Effector memory CD4-positive, alpha-beta T cell (primary cell): ENCODE measurements around the gene POM121C.
A peak's percentile ranks its signal among the peaks of the same experiment; 100 is the strongest.
"Not testable (repeated sequence)": the region's sequence is repeated elsewhere in the genome, so short reads cannot be mapped to it uniquely, and the experiment has no call there.

Experiments
- DNase-seq, 3 donors: peaks; one replicate each; pipeline ENCODE4 v3.0.0-alpha.2; 2020
- H3K27ac ChIP-seq: 2 replicates; pipeline ENCODE4 v1.7.0; 2013; ENCODE audit warnings: mild to moderate bottlenecking, low read length, moderate library complexity; ENCODE audit not compliant: insufficient read depth, poor library complexity, severe bottlenecking
- H3K27me3 ChIP-seq: replicated peaks from 2 replicates; pipeline ENCODE4 v1.7.0; 2013; ENCODE audit warnings: mild to moderate bottlenecking, low read length; ENCODE audit not compliant: insufficient read depth, control insufficient read depth, poor library complexity, severe bottlenecking
- H3K36me3 ChIP-seq: 2 replicates; pipeline ENCODE4 v1.7.0; 2013; ENCODE audit warnings: mild to moderate bottlenecking, low read length, moderate library complexity; ENCODE audit not compliant: control insufficient read depth, insufficient read depth
- H3K4me1 ChIP-seq: 2 replicates; pipeline ENCODE4 v1.7.0; 2013; ENCODE audit warnings: low read length, mild to moderate bottlenecking; ENCODE audit not compliant: control insufficient read depth, insufficient read depth, poor library complexity, severe bottlenecking
- H3K4me3 ChIP-seq: 2 replicates; pipeline ENCODE4 v1.7.0; 2013; ENCODE audit warnings: low read length, low read depth, mild to moderate bottlenecking; ENCODE audit not compliant: insufficient read depth, poor library complexity, severe bottlenecking
- H3K9me3 ChIP-seq: 2 replicates; pipeline ENCODE4 v1.7.0; 2013; ENCODE audit warnings: mild to moderate bottlenecking, low read length, moderate library complexity; ENCODE audit not compliant: control insufficient read depth
- total RNA-seq, 3 donors: gene quantifications; one replicate each; lab custom pipeline; 2026; lab: John Stamatoyannopoulos, UW

POM121C gene
- total RNA-seq: 38.6 to 57.3 (median 46.1) reads per million in 3 donors

GRCh38 chr7:75485979-75486643 is at the start of gene POM121C:
POM121C (minus strand) TSS chr7:75486299; CDS start chr7:75441496, 44,803 bp downstream.
- not testable (repeated sequence) for H3K36me3 ChIP-seq, H3K9me3 ChIP-seq, H3K27me3 ChIP-seq, H3K4me1 ChIP-seq
- peak; percentile 62 to 76 (median 72) for DNase-seq
- Histone ChIP-seq H3K27ac (peak within 1 kb of the TSS; percentile 68), H3K4me3 (peak within 1 kb of the TSS; percentile 80)

DNA sequence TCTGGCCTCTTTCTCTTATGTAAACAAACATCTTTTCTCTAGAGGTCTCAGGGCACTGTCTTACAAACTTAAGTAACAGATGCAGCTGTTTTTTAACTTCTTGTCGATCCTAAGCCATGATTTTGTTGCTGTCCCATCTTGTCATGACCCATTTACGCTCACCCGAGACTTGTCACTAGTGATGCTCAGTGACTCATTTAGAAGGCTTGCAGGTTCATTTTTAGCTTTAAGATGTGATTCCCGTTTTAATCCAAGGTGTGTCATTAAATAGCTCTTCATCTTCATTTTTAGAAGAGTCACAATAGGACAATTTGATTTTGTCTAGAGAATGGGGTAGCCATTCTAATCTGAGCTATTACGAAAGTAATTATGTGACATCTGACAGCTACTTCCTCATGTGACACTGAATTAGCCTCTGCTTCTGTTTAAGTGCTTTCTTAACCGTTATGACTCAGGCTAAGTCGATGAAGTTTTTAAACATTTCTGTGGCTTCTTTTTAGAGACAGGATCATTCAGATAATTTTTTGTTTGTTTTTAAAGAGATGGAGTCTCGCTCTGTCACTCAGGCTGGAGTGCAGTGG is 48.7 kb upstream of the POM121C start:
- Histone ChIP-seq H3K9me3 (no peaks in the 10 kb centered on the region), H3K4me3 (no peak overlapping the region), H3K27me3 (no peaks in the 10 kb centered on the region), H3K36me3 (no peaks in the 10 kb centered on the region), H3K27ac (no peak overlapping the region), H3K4me1 (no peaks in the 10 kb centered on the region)
- DNase-seq: no peak

DNA sequence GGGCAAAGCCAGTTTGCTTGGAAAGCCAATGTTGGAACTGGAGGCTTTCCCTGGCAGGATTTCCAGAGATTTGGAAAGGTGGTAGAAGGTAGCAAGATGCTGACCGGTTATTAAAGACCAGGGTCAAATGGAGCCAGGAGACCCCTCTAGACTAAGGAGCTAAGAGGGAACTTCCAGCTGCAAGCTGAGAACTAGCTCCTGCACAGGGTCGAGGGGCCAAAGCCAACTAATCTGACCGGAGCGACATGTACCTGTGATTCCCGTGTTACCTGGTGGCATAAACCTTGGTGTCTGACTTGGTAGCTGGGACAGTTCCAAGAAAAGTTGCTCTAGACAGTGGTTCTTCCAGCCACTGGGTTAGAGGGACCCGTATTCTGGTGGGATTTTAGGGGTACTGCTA is 47.8 kb upstream of the POM121C start:
- Histone ChIP-seq H3K36me3 (no peaks in the 10 kb centered on the region), H3K27ac (no peak overlapping the region)

GRCh38 chr7:75532639-75533038 is 46.5 kb upstream of the POM121C start:
- Histone ChIP-seq H3K4me1 (no peaks in the 10 kb centered on the region), H3K27me3 (no peaks in the 10 kb centered on the region), H3K27ac (no peak overlapping the region), H3K9me3 (no peaks in the 10 kb centered on the region), H3K4me3 (no peak overlapping the region), H3K36me3 (no peaks in the 10 kb centered on the region)
- no peak for DNase-seq

More for the DNA sequence above, 47.8 kb upstream of the POM121C start:
- no peak overlapping the region for H3K4me3 ChIP-seq
- no peaks in the 10 kb centered on the region for H3K4me1 ChIP-seq
- no peak for DNase-seq
- no peaks in the 10 kb centered on the region for H3K27me3 ChIP-seq
- no peaks in the 10 kb centered on the region for H3K9me3 ChIP-seq

GRCh38 chr7:75531359-75531821 is 45.3 kb upstream of the POM121C start:
- Histone ChIP-seq H3K36me3 (no peaks in the 10 kb centered on the region), H3K4me3 (no peak overlapping the region), H3K27me3 (no peaks in the 10 kb centered on the region), H3K27ac (no peak overlapping the region), H3K4me1 (peaks cover 4% of the 10 kb centered on the region), H3K9me3 (no peaks in the 10 kb centered on the region)
- no peak for DNase-seq

DNA sequence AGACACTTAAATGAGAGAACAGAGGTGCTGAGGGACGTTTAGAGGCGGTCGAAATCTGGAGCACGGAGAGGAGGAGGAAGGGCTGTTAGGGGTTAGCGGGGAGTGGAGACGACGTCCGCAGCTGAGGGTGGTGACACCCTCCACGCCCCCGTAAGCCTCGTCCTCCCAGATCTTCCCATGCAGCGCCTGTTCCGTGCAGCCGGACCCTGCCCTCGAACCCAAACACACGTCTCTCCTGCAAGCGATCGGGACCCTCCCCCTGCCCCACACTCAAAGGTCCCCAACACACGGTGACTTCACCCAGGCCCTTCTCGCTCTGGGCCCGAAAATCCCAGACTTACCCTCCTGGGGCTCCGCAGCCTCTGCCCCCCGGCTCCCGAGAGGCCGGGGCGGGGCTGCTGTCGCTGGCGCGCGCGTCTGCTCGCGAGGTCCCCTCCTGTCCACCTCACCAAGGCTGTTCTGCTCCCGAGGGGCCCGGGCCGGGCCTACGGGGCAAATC is 41.2 kb upstream of the POM121C start:
- peaks cover 10% of the 10 kb centered on the region for H3K36me3 ChIP-seq
- H3K4me1 ChIP-seq, DNase-seq, H3K27me3 ChIP-seq, H3K9me3 ChIP-seq: not testable (repeated sequence)
- peak overlapping the region; percentile 72 for H3K27ac ChIP-seq
- peak overlapping the region; percentile 87 for H3K4me3 ChIP-seq

DNA sequence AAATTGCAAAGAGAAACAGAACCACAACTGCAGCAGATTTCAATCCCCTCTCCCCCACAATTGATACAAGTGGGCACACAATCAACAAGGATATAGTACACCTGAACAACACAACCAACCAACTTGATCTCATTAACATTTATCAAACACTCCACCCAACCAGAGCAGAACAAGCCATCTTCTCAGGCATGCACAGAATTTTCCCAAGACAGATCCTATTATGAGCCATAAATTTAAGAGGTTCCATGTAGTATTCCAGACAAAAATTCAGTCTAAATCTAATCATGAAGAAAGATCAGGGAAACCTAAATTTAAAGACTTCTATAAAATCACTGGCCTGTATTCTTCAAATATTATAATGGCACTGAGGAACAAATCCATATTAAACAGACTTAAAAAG is 35.6 kb upstream of the POM121C start:
- not testable (repeated sequence) for H3K27me3 ChIP-seq, H3K4me1 ChIP-seq, H3K4me3 ChIP-seq, DNase-seq, H3K9me3 ChIP-seq, H3K27ac ChIP-seq
- H3K36me3 ChIP-seq: peaks cover 10% of the 10 kb centered on the region

DNA sequence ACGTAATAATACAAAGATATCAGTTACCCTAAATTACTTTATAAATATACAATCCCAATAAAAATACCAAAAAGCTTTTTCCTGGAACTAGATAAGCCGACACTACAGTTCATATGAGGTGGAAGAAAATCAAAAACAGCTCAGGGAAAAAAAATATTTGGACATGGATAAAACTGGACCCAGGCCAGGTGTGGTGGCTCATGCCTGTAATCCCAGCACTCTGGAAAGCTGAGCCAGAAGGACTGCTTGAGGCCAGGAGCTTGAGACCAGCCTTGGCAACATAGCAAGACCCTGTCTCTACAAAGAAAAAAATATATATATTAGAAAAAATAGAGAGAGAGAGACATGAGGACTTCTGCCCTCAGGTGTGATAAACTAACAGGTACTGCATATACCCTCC is 32.7 kb upstream of the POM121C start:
- not testable (repeated sequence) for H3K36me3 ChIP-seq, H3K4me3 ChIP-seq, H3K9me3 ChIP-seq, H3K27ac ChIP-seq, H3K27me3 ChIP-seq, DNase-seq, H3K4me1 ChIP-seq

DNA sequence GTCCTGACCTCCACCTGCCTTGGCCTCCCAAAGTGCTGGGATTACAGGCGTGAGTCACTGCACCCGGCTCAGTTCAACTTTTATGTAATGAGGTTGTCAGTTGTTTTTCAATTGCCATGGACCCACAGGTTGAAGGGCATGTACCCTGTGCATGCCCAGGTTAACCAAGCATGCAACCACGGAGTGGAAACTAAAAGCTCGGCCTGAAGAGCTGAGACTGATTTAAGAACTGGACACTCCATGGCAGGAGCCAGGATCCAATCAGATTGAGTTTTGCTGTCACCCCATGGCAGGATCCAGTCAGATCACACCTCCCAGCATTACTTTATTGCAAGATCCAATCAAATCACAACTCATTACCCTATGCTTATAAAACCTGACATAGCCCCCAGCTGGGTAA is 22.9 kb upstream of the POM121C start:
- not testable (repeated sequence) for H3K9me3 ChIP-seq, H3K27ac ChIP-seq, H3K4me1 ChIP-seq, H3K27me3 ChIP-seq, H3K4me3 ChIP-seq, H3K36me3 ChIP-seq, DNase-seq

- H3K27ac ChIP-seq, H3K27me3 ChIP-seq, H3K4me3 ChIP-seq, H3K36me3 ChIP-seq, H3K9me3 ChIP-seq, H3K4me1 ChIP-seq, DNase-seq: not testable (repeated sequence)
Observed at GRCh38 chr7:75492020-75492419, 5.9 kb upstream of the POM121C start, which contains the start of gene SPDYE5. SPDYE5 (plus strand) TSS chr7:75492320; CDS start chr7:75494048, 1,728 bp downstream.
